Erythroblast (primary cell): Measurements from ENCODE around the gene GABARAPL1.

Experiments used
- GATA1 ChIP-seq: IDR thresholded peaks from 2 replicates; pipeline ENCODE4 v1.6.1; 2011; ENCODE audit warnings: low read depth, mild to moderate bottlenecking, control low read depth, low read length, moderate library complexity
- POLR2A ChIP-seq: IDR thresholded peaks from 2 replicates; pipeline ENCODE4 v1.6.1; 2011; ENCODE audit warnings: mild to moderate bottlenecking, low read length

- TF ChIP-seq POLR2A (no peak), GATA1 (no peak)
Observed at GRCh38 chr12:10191865-10192264, 20.8 kb upstream of the GABARAPL1 start.
